GM23338 (cell line): ENCODE results near the gene PAX4.

Experiments
- CTCF ChIP-seq, 2 experiments: fragments of 200-600 bp in 1 of 2; sonication (generic) in 1 of 2; conservative IDR thresholded peaks; 2 replicates each; pipeline versions ENCODE4 v1.5.1 to v1.6.1; 2016 to 2017; ENCODE audit warnings: antibody characterized with exemption in 2 of 2, low read depth in 2 of 2, mild to moderate bottlenecking in 2 of 2, moderate library complexity in 1 of 2
- POLR2AphosphoS5 ChIP-seq: IDR thresholded peaks from 2 replicates; pipeline ENCODE4 v1.6.1; 2016; ENCODE audit warnings: antibody characterized with exemption, low read depth

DNA sequence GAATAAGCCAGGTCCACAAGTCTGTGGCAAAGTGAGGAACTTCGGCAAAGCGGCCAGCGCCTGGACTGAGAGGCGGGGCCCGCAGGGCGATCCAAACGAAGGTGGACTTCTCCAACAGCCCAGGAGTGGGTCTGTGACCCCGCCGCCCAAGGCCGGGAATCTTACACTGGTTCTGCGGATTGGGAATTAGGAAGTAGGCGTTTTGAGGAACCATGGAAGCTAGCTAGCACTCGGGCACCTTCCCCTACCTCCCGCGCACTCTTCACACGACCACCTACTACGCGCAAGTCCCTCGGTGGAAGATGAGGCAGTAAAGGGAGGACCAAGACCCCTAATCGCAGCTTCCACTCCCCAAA is 30.3 kb downstream of the PAX4 start:
- TF ChIP-seq POLR2AphosphoS5 (no peak), CTCF (conservative IDR thresholded peaks at IDR 0.05; ENCODE audit: low read depth in 2 of 2) (no peak)
